Activated CD8-positive, alpha-beta memory T cell treated with anti-CD3 and anti-CD28 coated beads, Interleukin-2, amount 50 U/mL, for 1 hour (primary cell): Measurements from ENCODE around the gene EEFSEC.

Experiments
- DNase-seq: peaks from one replicate; pipeline ENCODE4 v3.0.0-alpha.2; 2020; ENCODE audit errors: extremely low read depth

EEFSEC gene

DNA sequence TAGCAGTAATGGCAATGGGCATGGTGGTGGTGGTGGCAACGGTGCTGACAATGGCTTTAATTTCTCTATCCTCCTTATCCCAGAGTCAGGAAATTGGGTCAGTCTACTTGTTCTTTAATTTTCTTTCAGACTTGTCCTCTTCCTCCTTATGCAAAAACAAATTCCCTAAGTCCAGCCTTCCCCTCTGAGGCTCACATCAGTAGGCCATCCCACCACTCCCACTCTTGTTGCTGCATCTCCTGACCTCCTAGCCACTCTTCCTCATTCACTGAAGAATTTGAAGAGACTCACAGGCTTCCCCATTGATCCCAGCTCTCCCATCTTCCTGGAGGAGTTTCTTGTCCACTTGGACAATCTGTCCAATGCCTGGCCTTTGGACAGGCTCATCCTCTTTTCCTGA is 293.5 kb downstream of the EEFSEC start:
- no peak for DNase-seq

DNA sequence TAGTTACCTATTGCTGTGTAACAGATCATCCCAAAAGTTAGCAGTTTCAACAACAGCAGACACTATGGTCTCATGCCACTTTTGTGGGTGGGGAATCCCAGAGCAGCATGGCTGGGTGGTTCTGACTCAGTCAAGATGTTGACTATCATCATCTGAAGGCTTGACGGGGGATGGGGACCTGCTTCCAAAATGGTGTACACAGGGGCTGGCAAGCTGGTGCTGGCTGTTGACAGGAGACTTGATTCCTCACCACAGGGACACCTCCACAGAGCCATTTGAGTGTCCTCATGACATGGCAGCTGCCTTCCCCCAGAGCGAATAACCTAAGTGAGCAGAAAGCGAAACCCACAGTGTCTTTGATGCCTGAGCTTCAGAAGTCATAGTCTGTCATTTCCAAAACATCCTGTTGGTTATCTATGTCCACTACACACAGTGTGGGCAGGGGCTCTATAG is 294.3 kb downstream of the EEFSEC start:
- DNase-seq = no peak

DNA sequence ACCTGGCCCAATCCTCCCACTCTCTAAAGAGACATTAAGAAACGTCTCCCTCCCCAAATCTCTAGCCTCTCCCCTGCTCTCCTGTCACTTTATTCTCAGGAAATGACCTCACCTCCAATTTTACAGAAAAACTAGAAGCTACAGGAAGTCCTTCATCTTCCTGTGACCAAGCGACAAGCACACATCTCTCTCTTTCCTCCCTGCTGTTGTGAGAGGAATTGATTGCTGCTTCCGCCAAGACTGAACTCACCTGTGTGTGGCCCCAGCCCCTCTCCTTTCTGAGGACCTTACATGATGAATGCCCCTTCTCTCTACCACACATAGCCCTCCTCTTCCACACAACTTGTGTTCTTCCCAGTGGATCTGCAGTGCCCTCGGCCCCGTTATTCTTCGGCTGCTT is 295.2 kb downstream of the EEFSEC start:
- no peak for DNase-seq

DNA sequence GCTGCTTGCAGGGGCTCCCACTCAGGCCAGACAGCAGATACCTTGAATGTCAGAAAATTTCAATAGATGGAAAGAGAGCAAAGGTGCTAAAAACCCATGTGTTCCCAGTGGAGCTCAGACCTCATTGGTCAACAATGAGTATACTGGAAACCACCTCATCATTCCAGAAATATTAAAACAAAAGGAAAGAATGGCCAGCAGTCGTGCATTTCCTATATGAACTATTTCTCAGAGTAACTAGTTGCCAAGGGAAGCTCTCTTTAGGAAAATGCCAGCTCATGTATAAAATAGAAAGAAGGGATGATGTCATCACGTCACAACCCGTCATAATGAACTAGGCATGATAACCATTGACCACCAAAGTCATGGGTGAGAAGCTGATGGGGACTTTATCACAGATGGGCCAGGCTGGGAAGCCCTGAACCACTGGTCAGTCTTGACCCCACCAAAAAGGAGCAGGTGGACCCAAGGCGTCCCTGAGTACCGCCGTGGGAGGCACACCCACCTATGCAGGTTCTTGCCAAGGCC is 295.9 kb downstream of the EEFSEC start:
- no peak for DNase-seq

GRCh38 chr3:128452120-128452519 is 298.8 kb downstream of the EEFSEC start:
- DNase-seq = no peak

DNA sequence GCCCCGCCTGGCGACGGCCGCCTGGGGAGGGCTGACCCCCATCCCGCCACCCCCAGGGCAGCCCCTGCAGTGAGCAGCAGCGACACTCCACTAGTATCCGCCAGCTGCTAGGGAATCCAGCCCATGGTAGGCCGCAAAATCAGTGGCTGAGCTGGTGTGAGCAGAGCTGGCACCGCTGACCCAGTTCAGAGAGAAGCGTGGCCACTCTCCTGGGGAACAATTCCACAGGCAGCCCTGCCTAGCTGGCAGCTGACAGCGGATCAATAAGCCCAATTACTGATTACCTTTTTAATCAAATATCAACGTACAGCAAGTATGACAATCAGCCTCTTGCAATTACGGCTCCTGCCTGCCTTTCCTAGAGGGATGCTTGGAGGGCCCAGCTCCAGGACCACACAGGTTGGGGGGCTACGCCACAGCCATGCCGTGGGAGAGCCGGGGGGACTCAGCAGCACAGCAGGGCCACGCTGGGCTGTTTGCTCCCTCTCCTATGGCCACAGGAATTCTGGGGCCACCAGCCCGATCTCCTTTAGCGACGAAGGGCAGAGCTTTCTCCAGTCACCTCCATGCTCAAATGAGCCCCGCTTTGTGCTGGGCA is 299.5 kb downstream of the EEFSEC start:
- no peak for DNase-seq

DNA sequence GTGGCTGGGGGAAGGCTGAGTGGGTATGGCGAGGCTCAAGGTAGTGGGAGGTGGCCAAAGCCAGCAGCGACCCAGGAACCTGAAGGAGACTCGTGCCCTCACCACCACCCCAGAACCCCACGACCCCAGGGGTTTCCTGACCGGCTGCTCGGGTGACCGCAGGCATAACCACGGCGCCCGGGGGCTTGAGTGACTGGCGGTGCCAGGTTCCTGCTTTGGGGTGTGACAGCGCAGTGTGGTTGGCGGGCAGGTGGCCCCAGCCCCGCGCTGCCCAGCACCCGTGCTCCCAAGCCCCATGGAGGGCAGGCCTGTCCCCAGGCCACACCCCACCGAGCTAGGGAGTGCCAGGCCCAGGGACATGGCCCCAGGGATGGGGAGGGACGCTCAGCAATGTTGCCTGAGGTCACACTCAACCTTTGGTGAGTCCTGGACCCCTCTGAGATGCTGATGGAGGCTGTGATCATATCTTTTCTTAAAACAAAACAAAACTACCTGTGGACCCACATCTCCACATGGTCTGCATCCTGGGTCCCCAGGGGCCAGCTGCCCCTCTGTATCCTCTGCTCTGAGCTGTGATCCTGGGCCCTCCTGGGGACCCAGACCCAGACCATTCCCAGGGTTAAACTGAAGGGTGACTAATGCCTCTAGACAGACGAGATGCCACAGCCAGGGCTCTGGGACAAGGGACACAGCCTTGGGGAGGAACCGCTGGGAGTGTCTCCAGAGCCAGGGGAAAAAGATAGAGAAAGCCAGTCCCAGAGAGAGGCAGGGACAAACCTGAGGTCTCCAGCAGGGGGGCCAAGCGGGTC is 300.4 kb downstream of the EEFSEC start:
- no peak for DNase-seq

GRCh38 chr3:128454310-128454618 is 301.0 kb downstream of the EEFSEC start:
- no peak for DNase-seq

- no peak for DNase-seq
Observed at GRCh38 chr3:128455116-128455515, 301.8 kb downstream of the EEFSEC start.

GRCh38 chr3:128455786-128456748 is 302.8 kb downstream of the EEFSEC start:
- no peak for DNase-seq

DNA sequence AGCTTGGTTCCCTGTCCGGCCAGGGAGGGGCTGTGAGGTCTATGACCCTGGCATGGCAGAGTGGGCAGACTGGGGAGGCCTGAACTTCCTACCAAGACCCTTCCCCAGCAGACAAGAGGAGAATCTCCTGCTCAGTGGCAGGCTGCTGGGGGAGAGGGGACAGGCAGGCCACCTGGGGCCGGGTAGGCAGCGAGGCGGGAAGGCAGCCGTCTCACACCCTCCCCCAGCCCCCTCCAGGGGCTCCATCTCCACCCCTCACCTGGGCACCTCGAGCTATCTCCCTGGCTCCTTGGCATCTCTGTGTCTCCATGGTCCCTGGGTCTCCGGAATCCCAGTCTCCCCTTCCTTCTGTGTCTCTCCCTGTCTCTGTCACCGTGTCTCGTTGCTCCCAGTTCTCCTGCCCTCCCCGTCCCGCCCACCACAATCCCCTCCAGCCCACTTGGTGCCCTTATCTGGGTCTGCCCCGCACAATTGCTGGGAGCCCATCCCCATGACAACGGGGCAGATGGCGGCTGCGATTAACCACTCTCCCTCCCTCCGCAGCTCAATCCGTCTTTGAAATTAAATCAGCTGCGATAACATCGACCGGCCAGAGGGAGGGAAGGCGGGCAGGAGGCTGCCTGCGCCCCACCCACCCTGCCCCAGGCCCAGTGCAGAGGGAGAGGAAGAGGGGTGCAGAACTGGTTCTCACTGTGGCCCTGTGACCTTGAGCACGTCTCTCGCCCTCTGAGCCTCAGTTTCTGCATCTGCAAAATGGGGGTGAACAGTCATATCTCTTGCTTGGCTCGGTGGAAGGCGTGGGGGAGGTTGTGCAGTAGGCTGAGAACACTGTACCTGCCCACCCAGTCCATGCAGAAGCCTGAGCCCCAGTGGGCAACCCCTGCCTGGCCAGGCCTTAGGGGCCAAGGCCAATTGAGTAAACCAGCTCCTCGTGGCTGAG is 303.8 kb downstream of the EEFSEC start:
- no peak for DNase-seq

- no peak for DNase-seq
Observed at GRCh38 chr3:128457937-128458336, 304.7 kb downstream of the EEFSEC start.
